Muscle layer of colon (tissue), 2 donors: ENCODE results near the gene MAP1LC3A.

Source experiments
- H3K27ac ChIP-seq: one replicate; pipeline ENCODE4 v1.7.0; 2013; ENCODE audit warnings: low read depth, mild to moderate bottlenecking, low read length, moderate library complexity
- H3K27me3 ChIP-seq, 2 donors: one replicate each; pipeline ENCODE4 v1.7.0; 2013; ENCODE audit warnings: low read length in 2 of 2, mild to moderate bottlenecking in 2 of 2; ENCODE audit not compliant: insufficient read depth in 2 of 2, control insufficient read depth in 1 of 2
- H3K36me3 ChIP-seq: one replicate; pipeline ENCODE4 v1.7.0; 2013; ENCODE audit warnings: mild to moderate bottlenecking, low read length; ENCODE audit not compliant: insufficient read depth
- H3K4me1 ChIP-seq: one replicate; pipeline ENCODE4 v1.7.0; 2013; ENCODE audit warnings: mild to moderate bottlenecking, low read length; ENCODE audit not compliant: insufficient read depth
- H3K4me3 ChIP-seq, 2 donors: one replicate each; pipeline ENCODE4 v1.7.0; 2013; ENCODE audit warnings: low read length in 2 of 2, low read depth in 1 of 2, mild to moderate bottlenecking in 1 of 2, moderate library complexity in 1 of 2
- H3K9ac ChIP-seq: one replicate; pipeline ENCODE4 v1.7.0; 2013; ENCODE audit warnings: low read length
- H3K9me3 ChIP-seq: one replicate; pipeline ENCODE4 v1.7.0; 2013; ENCODE audit warnings: mild to moderate bottlenecking, low read length
- donor health status: abdominal sarcoma.
- donor health status: Adenocarcinoma of cecum.

Gene MAP1LC3A

GRCh38 chr20:34579979-34580940, 21.7 kb downstream of the MAP1LC3A start:
- H3K4me1 ChIP-seq: peaks cover 11% of the 10 kb centered on the region
- H3K4me3 ChIP-seq: no peak overlapping the region
- no peak overlapping the region for H3K9ac ChIP-seq

GRCh38 chr20:34581341-34582184, 23.0 kb downstream of the MAP1LC3A start:
- Histone ChIP-seq H3K9ac (no peak overlapping the region), H3K27ac (no peak overlapping the region), H3K4me3 (no peak overlapping the region), H3K4me1 (peaks cover 11% of the 10 kb centered on the region), H3K9me3 (no peaks in the 10 kb centered on the region), H3K27me3 (no peaks in the 10 kb centered on the region), H3K36me3 (peaks cover 12% of the 10 kb centered on the region)

More at GRCh38 chr20:34579979-34580940, 21.7 kb downstream of the MAP1LC3A start:
- Histone ChIP-seq H3K36me3 (peaks cover 12% of the 10 kb centered on the region), H3K27ac (no peak overlapping the region), H3K27me3 (no peaks in the 10 kb centered on the region), H3K9me3 (no peaks in the 10 kb centered on the region)

- H3K4me3 ChIP-seq: no peak overlapping the region
- H3K27me3 ChIP-seq: no peaks in the 10 kb centered on the region
- H3K9me3 ChIP-seq: no peaks in the 10 kb centered on the region
- H3K27ac ChIP-seq: no peak overlapping the region
- H3K9ac ChIP-seq: no peak overlapping the region
- H3K4me1 ChIP-seq: peaks cover 11% of the 10 kb centered on the region
- H3K36me3 ChIP-seq: peaks cover 12% of the 10 kb centered on the region
These were observed 23.7 kb downstream of the MAP1LC3A start for GRCh38 chr20:34582221-34582620.

GRCh38 chr20:34582911-34583310, 24.4 kb downstream of the MAP1LC3A start:
- Histone ChIP-seq H3K9ac (no peak overlapping the region), H3K4me1 (peaks cover 11% of the 10 kb centered on the region), H3K36me3 (peaks cover 12% of the 10 kb centered on the region), H3K9me3 (no peaks in the 10 kb centered on the region), H3K27ac (no peak overlapping the region), H3K4me3 (no peak overlapping the region), H3K27me3 (no peaks in the 10 kb centered on the region)

GRCh38 chr20:34583544-34583943, 25.0 kb downstream of the MAP1LC3A start:
- Histone ChIP-seq H3K27ac (no peak overlapping the region), H3K36me3 (peaks cover 12% of the 10 kb centered on the region), H3K4me3 (no peak overlapping the region), H3K9ac (no peak overlapping the region), H3K9me3 (no peaks in the 10 kb centered on the region), H3K27me3 (no peaks in the 10 kb centered on the region), H3K4me1 (peaks cover 11% of the 10 kb centered on the region)

- Histone ChIP-seq H3K4me3 (no peak overlapping the region), H3K27ac (no peak overlapping the region), H3K27me3 (no peaks in the 10 kb centered on the region), H3K9ac (no peak overlapping the region), H3K4me1 (peaks cover 11% of the 10 kb centered on the region), H3K9me3 (no peaks in the 10 kb centered on the region), H3K36me3 (peaks cover 12% of the 10 kb centered on the region)
These were observed 26.5 kb downstream of the MAP1LC3A start for GRCh38 chr20:34585019-34585418.

- Histone ChIP-seq H3K9ac (no peak overlapping the region), H3K27ac (no peak overlapping the region), H3K4me3 (no peak overlapping the region), H3K9me3 (no peaks in the 10 kb centered on the region), H3K36me3 (no peaks in the 10 kb centered on the region), H3K27me3 (no peaks in the 10 kb centered on the region), H3K4me1 (peaks cover 3% of the 10 kb centered on the region)
These were observed 28.1 kb downstream of the MAP1LC3A start for GRCh38 chr20:34586488-34587163.

- no peaks in the 10 kb centered on the region for H3K9me3 ChIP-seq
- no peak overlapping the region for H3K9ac ChIP-seq
- H3K36me3 ChIP-seq: no peaks in the 10 kb centered on the region
- no peaks in the 10 kb centered on the region for H3K27me3 ChIP-seq
- no peak overlapping the region for H3K27ac ChIP-seq
- no peaks in the 10 kb centered on the region for H3K4me1 ChIP-seq
- no peak overlapping the region for H3K4me3 ChIP-seq
These were observed 37.1 kb downstream of the MAP1LC3A start for GRCh38 chr20:34595377-34596184.

GRCh38 chr20:34600892-34601653, 42.6 kb downstream of the MAP1LC3A start:
- Histone ChIP-seq H3K9ac (no peak overlapping the region), H3K27ac (no peak overlapping the region), H3K27me3 (no peaks in the 10 kb centered on the region), H3K4me1 (peaks cover 10% of the 10 kb centered on the region), H3K36me3 (no peaks in the 10 kb centered on the region), H3K4me3 (no peak overlapping the region), H3K9me3 (no peaks in the 10 kb centered on the region)
